GM18520 (cell line): ENCODE measurements around the gene ZDHHC21.

Source experiments
- ATAC-seq: cut with Tn5 transposase; IDR thresholded peaks from one replicate; pipeline ENCODE4 v1.9.1; 2021; ENCODE audit not compliant: unreplicated experiment

Gene ZDHHC21, protein sequence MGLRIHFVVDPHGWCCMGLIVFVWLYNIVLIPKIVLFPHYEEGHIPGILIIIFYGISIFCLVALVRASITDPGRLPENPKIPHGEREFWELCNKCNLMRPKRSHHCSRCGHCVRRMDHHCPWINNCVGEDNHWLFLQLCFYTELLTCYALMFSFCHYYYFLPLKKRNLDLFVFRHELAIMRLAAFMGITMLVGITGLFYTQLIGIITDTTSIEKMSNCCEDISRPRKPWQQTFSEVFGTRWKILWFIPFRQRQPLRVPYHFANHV

DNA sequence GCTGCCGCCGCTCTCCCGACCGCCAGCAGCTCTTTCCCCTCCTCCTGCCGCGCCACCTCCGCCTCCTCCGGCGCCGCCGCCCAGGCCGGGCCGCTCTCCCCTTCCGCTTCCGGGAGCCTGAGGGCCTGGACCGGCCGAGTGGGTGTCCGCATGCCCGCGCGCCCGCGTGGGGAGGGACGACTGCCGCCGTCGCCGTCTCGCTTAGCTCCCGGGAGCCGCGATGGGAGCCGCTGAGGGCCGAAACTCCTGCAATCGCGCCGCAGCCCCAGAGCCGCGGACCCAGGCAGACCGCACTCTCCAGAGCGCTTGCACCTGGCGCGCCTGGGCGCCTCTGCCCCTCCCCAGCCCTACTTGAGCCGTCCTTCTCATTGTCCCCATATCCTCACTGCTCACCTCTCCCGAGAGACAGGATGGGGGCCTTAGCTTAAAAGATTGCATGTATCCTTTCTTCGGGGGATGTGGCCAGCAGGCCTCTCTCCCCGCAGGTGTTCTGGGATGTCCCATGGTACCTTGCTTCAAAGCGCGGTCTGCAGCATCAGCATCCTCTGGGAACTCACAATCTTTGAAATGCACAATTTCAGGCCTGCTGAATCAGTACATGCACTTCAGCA, at the start of gene ZDHHC21:
ZDHHC21 (minus strand) TSS at position 182 of the 611 bp plus-strand sequence. CDS start 19,092 bp downstream, outside the sequence.
- ATAC-seq = peak; percentile 68

DNA sequence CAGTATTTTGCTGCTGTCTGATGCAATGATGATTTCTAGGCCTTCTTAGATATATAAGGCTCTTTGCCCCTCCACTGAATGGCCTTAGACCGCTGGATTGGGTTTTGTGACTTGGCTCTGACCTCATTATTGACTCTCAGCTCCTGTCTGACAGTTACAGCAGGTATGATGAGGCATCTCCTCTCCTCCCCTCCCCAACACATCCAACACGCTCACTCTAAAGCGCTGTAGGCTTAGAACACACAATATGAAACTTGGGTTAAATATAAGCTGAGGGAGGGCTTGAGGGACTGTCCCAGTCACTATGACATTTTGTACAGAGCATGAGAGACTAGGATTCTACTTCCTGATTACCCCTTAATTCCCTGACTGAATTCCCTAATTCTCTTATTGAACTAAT, 48.1 kb upstream of the ZDHHC21 start:
- no peak for ATAC-seq

DNA sequence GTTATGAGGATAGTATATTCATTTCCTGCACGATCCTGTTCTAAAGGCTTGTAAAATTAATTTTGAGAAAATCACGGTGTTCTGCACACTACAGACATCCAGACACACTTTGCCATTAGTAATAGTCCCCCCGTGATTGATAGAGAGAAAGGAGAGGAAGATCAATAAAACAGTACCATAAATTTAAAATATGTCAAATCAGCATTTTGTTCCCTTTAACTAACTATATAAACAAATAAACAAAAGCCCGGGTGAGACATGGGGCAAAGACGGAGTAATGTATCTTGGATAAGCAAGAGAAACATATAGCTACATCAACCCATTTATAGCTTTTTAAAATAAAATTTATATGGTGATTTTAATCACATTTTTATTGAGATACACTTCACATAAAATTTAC, 39.9 kb upstream of the ZDHHC21 start:
- no peak for ATAC-seq

DNA sequence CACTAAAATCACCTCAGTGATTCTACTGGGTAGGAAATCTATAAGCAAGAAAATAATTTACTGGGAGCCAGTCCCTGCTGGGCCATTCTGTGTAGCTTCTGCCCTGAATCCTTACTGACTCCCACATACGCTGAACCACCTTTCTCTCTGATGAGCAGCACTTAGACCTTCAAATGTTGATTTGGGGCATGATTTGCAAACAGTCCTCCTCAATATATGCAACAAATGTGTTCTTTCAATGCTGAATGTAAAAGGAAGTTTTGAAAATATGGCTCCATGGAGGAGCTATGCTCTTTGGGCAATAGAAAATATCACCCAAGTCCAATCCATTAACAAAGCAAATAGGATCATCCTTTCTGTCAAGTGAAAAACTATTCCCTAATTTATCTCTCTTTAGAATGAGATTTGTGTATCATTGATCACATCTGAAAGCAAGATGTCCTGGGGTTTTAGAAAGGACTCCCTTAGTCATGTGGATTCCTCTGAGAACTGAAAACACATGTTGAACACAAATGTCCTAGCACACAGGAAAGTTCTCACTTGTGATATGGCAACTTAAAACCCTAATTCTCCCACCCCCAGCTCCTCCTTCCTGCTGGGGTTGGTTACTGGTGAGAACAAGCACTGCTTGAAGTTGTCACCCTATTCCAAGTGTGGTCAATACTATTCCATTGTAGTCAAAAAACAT, 38.2 kb upstream of the ZDHHC21 start:
- ATAC-seq = no peak

DNA sequence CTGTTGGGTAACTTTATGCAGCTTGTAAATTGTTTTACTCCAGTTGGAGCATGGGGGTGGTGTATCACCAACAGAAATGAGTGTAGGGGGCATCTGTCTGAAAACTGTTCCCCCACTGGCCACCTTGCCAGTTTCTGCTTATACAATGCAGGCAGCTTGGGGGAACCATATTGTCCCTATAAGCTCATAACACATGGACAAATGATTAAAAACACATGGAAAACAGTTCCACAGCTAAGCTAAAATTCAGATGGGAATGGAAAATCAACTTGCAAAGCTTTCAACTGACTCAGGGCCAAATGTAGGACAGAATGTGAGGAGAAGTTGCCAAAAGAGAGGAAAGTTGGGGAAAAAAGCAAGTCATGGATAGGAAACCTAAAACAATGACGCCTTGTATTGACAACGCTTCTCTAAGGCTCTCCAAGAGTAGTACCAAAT, 37.2 kb upstream of the ZDHHC21 start:
- no peak for ATAC-seq

DNA sequence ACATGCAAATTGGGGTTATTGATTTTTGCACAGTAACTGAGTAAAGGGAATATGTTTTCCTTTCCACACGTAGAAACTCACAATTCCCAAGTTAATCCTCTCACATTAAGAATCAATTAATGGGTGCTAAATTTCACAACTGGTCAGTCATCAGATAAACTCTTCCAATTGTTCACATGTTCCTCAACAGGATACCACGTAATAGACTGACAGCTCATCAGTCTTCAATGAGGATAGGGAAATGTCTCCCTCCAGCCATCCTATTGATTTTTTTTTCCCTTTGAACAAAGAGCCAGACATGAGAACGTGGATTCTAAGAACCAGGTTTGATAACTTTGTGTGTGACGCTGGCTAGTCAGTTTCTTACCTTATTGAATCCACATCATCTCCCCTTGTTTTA, 30.1 kb upstream of the ZDHHC21 start:
- no peak for ATAC-seq

DNA sequence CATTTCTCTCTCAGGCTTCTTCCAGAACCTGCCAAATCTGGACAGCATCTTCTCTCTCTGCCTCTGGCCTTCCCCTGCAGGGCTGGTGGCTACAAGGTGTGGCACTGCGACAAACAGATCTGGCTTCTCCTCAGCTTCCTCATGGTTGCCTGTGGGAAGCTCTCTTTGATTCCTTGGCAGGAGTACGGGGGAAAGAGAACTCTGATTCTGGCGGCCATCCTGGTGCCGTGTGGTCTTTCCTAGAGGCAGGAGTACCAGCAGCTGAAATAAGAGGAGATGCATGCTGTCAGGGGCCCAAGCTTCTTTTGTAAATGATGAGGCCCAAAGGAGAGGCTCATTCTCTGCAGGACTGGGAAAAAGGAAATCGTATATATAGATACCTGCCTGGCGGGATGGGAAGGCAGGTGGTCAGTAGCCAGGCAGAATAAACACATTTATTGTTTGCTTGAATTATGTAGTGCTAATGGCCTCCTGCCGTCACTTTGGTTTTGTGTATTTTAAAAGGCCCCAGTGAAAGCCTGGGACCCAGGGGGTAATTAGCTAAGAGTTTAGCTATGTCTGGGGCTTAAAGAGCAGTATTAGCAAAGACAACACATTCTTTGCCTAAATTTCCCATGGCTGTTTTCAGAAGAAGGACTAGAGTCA, 29.3 kb upstream of the ZDHHC21 start, which contains the start of gene CER1:
CER1 (minus strand) TSS at position 343 of the 645 bp plus-strand sequence; CDS start at position 282, 61 bp downstream.
- no peak for ATAC-seq

DNA sequence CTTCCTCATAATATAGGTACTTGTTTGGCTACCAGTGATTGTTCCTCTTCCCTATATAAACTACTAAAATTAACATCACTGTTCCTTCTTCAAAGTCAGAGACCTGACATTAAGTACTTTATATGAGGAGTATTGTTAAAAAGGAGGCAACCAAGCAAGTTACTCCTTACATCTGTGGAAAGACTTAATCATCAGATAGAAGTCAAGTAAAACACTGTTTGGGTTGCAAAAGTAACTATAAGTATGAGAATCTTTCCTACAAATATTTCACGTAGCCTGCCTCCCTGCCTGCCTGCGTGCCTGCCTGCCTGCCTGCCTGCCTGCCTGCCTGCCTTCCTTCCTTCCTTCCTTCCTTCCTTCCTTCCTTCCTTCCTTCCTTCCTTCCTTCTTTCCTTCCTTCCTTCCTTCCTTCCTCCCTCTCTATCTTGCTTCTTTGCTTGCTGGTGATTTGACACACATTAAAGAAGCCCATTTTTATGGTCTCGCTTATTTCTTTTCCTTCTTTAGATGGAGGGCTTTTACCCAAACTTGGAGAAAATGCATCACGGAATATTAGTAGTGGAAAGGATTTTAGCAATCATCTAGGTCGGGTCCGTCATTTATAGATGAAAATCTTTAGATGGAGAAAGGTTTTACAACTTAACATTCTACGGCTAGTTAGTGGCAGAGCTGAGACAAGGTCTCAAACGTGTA, 26.1 kb upstream of the ZDHHC21 start:
- no peak for ATAC-seq

DNA sequence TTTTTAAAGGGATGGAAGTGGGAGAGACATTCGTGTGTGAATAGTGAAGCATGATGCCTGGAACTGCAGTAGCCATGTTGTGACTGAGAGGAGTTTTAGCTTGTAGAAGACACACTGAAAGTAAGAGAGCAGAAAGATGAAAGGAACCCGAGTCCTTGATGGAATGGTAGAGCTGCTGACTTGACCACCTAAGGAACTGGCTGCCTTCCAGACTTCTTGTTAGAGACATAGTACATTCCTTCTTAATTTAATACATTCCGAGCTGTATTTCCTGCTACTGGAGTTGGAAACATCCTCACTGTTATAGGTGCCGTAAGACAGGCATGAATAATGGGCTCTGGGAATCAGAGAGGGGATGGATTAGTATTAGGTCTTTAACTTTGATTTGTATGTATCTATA, 21.9 kb upstream of the ZDHHC21 start:
- ATAC-seq = no peak

DNA sequence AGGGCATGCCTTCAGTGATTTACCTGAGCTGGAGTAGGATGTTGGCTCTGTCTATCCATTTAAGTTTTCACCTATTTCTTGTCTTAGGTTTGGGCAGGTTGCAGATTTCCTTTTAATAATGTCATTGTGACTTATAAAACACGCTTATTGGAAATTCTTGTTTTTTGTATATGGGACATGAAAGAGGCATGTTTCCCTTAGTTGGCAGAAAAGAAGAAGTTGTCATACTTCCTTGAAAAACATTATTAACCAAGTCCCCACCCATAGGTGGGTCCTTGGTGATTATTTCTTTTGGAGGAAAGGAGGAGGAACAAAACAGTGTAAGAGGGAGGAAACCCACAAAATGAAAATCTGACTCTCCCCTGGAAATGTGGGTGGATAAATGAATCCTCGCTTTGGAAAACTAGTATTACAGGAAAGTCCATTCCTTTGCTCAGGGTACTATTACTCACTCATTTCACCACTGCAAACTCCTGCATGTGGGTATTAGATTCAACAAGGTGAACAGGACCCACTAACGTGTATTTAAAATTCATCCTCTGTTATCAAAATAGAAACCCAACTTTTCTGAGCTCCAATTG, 20.0 kb upstream of the ZDHHC21 start:
- no peak for ATAC-seq

DNA sequence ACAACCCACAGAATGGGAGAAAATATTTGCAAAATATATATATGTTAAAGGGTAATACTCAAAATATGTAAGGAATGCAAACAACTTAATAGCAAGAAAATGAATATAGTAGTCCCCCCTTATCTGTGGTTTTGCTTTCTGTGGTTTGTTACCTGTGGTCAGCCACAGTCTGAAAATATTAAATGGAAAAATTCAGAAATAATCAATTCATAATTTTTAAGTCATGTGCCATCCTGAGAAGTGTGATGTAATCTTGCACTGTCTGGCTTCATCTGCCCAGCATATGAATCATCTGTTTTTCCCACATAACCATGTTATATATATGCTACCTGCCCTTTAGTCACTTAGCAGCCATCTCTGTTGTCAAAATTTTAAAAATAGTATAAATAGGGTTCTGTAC, 17.6 kb upstream of the ZDHHC21 start:
- ATAC-seq = no peak

DNA sequence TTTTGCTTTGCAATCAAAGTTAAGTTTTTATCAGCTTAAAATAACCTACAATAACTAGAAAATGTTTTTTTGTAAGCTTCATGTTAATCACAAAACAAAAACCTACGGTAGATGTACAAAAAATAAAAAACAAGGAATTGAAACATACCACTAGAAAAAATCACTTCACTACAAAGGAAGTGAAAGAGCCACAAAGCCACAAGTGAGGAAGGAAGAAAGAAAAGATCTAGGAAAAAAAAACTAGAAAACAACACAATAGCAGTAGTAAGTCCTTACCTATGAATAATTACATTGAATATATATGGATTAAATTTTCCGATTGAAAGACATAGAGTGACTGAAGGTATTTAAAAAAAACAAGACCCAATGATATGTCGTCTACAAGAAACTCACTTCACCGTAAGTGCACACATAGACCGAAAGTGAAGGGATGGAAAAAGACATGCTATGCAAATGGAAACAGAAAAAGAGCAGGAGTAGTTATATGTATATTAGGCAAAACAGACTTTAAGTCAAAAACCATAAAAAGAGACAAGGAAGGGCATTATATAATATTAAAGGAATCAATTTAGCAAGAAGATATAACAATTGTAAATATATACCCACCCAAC, 13.4 kb upstream of the ZDHHC21 start:
- no peak for ATAC-seq

DNA sequence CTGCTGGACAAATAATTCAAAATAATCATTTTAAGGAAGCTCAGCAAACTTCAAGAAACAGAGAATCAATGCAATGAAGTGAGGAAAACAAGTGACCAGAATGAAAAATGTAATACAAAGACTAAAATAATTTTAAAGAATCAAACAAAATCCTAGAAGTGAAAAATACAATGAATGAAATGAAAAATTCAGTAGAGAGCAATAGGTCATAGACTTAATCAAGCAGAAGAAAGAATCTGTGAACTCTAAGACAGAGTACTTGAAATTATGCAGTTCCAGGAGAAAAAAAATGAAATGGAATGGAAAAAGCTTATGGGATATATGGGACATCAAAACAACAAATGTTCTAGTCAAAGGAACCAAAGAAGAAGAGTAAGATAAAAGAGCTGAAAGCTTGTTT, 11.8 kb upstream of the ZDHHC21 start:
- ATAC-seq = no peak

DNA sequence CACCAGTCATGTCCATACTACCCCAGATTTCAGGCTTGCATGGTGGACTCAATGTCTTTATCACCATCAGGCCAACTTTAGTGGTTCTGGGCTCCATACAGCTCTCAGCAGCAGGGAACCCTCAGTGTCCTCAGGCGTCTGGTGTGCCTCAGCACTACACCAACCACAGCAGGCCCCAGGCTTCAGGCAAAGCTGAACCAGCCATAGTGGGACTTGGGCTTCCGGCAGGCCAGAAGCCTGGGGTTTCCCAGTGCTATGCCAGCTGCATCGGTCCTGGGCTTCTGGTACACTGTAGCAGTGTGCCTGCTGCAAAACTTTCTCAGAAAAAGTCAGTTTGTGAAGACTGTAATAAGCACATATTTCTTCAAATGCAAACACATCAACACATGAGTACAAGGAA, 11.0 kb upstream of the ZDHHC21 start:
- no peak for ATAC-seq

DNA sequence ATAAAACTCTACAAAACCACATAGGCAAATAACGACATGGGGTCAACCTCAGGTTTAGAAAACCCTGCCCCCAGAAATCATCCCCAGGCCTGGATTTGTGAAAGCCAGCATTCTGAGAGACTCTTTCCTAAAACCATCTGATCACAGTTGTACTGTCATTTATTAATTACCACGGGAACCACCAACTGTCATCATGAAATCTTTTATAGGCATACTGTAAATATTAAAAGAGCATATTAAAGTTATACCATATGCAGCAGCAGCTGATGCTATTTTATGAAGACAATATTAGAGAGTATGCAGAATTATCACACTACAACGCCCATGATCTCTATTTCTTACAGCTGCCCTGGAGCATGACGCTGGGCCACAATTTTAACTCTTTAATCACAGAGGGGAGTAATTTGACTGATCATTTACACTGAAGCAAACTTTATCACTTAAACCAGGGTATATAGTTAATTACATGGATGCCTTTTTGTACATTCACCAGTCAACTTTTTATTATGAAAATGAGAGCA, 9.0 kb upstream of the ZDHHC21 start:
- no peak for ATAC-seq

DNA sequence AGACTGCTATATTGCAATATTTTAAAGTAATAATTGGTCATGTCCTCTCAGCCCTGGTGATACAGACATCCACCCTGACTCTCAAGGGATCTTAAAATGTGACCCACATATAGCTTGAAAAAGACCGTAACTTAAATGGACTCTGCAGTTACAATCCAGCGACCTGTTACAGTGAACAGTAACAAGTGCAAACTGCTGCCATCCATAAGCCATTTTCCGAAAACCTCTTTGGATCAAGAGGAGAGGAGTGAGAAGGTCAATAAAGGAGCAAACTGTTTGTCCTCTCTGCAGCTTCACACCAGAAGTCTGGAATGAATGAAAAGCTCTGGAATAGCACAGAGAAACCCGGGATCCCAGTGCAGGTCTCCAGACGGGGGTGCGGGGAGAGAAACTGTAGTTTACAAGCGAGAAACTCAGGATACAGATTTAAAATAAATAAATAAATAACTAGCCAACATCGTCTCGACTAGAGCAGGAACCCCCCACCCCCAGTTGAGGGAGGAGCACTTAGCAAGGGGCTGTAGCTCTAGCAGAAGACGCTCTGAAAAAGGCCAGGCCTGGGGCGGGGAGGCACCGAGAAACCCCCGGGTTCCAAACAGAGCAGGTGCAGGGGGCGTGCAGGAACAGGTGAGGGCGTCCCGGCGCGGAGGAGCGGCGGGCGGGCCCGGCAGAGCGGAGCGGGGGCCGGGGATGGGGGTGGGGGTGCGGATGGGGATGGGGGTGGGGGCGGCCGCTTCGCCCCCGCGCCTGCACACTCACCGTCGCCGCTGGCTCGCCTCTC, 572 bp downstream of the ZDHHC21 start:
- ATAC-seq = peak; percentile 19

DNA sequence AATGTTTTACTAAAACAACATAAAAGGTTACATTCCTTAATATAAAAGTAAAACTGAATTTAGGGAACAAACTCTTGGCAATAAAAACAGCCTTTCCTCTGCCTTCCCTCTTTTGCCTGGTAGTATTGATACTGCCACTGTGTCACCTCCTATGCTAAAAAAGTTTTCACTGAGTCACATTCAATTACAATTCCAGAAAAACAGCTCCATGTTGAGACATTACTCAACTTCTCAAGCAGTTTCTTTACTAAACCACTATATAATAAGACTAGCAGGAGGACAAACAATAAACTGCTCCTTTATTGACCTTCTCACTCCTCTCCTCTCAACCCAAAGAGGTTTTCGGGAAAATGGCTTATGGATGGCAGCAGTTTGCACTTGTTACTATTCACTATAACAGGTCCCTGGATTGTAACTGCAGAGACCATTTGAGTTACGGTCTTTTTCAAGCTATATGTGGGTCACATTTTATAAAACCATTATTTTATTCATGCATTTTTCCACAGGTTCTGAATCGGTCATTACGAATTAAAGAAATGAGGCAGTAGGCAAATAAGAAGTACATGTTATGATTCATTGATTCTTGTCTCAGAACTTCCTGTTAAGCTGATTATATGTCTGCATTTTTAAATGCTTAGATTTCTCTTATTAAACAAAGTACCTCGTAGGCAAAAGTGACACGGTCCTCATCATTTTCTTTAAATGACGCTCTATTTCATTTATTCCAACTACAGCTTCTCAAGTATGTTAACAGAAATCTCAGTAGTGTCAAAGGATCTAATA, 2.1 kb downstream of the ZDHHC21 start:
- ATAC-seq = no peak

DNA sequence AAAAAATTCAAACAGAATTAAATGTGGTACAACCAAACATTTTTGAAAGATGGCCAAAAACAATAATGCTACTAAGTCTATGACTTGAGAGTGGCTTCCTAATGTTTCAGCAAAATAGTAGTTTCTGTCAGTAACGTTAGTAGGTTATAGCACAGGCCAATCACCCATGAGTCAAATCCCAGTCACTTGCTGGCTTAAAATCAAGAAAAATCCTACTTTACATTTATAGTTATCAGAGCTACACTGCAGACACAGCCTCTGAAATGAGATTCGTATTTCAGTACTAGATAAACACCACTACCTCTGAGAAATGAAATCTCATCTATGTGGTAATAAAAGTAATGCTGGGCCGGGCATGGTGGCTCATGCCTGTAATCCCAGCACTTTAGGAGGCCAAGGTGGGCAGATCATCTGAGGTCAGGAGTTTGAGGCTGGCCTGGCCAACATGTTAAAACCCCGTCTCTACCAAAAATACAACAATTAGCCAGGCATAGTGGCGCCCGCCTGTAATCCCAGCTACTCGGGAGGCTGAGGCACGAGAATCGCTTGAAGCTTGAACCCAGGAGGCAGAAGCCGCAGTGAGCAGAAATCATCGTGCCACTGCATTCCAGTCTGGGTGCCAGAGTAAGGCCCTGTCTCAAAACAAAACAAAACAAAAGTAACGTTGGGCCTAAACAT, 6.1 kb downstream of the ZDHHC21 start:
- no peak for ATAC-seq
